ENCODE results near the gene RPL18. TPM values are rescaled to one million over a fixed set of nuclear protein-coding genes. Genes with fewer than 3 reads are reported as not detected.
"Not testable (repeated sequence)": the region's sequence is repeated elsewhere in the genome, so short reads cannot be mapped to it uniquely, and the experiment has no call there.

RPL18 gene
- total RNA-seq, 4 donors from 2014 or later: 1,223 to 1,420 (median 1,299) TPM

GRCh38 chr19:48659768-48660167 lies 40.8 kb upstream of the RPL18 start:
- intact Hi-C loops (cut with DNase I; ENCODE audit: low total_unique reads) (no loop called here), in situ Hi-C loops (cut with MboI; ENCODE audit: low sequenced_read_pairs in 4 of 4) (loop anchor here in 1 of 4 donors (10.0 kb wide), 1 partner anchor 55 kb away; the partner anchor contains the start of gene MAMSTR)
- DNase-seq (no peak), ATAC-seq (no peak)
- no peak overlapping the region for H3K27ac ChIP-seq
- no peaks in the 10 kb centered on the region for H3K9me3 ChIP-seq
- no peaks in the 10 kb centered on the region for H3K27me3 ChIP-seq
- no peaks in the 10 kb centered on the region for H3K4me1 ChIP-seq
- TF ChIP-seq CTCF (IDR thresholded peaks at IDR 0.05 in 4 of 5, conservative IDR thresholded peaks at IDR 0.05 in 1 of 5) (no peak), POLR2A (IDR thresholded peaks at IDR 0.05) (no peak)
- no peaks in the 10 kb centered on the region for H3K36me3 ChIP-seq
- no peak overlapping the region for H3K4me3 ChIP-seq

DNA sequence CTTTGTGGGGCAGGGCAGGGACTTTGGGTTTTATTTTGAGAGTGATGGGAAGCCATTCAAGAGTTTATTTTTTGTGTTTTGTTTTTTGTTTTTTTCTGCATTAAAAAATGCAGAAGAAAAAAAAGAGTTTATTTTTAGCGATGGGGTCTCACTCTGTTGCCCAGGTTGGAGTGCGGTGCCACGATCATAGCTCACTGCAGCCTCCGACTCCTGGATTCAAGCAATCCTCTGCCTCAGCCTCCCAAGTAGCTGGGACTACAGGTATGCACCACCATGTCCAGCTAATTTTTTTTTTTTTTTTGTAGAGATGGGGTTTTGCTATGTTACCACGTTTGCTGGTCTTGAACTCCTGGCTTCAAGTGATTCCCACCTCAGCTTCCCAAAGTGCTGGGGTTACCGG lies 39.5 kb upstream of the RPL18 start:
- TF ChIP-seq CTCF (IDR thresholded peaks at IDR 0.05 in 4 of 5, conservative IDR thresholded peaks at IDR 0.05 in 1 of 5) (no peak), POLR2A (IDR thresholded peaks at IDR 0.05) (no peak)
- Histone ChIP-seq H3K9me3 (no peaks in the 10 kb centered on the region), H3K27me3 (no peaks in the 10 kb centered on the region), H3K4me1 (no peaks in the 10 kb centered on the region), H3K27ac (no peak overlapping the region), H3K36me3 (no peaks in the 10 kb centered on the region), H3K4me3 (no peak overlapping the region)
- ATAC-seq: no peak
- DNase-seq: no peak
- intact Hi-C loops (cut with DNase I; ENCODE audit: low total_unique reads): no loop called here
- in situ Hi-C loops (cut with MboI; ENCODE audit: low sequenced_read_pairs in 4 of 4): loop anchor here in 1 of 4 donors (10.0 kb wide), 1 partner anchor 56 kb away; the partner anchor contains the start of gene MAMSTR

DNA sequence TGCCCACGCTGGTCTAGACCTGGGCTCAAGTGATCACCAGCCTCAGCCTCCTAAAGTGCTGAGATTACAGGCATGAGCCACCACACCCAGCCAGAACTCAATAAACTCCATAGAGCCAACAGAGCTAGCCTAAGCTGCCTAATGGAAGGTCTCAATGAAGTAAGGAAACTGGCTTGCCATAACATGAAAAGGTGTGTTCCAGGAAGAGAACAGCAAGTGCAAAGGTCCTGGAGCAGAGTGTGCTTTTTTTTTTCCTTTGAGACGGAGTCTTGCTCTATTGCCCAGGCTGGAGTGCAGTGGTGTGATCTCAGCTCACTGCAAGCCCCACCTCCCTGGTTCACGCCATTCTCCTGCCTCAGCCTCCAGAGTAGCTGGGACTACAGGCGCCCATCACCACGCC lies 38.9 kb upstream of the RPL18 start:
- in situ Hi-C loops (cut with MboI; ENCODE audit: low sequenced_read_pairs in 4 of 4): loop anchor here in 1 of 4 donors (10.0 kb wide), 1 partner anchor 57 kb away; the partner anchor contains the start of gene MAMSTR
- H3K4me1 ChIP-seq; H3K36me3 ChIP-seq; H3K9me3 ChIP-seq; H3K4me3 ChIP-seq; H3K27ac ChIP-seq; DNase-seq; ATAC-seq; intact Hi-C loops (cut with DNase I; ENCODE audit: low total_unique reads); H3K27me3 ChIP-seq: not testable (repeated sequence)

GRCh38 chr19:48656840-48657474 lies 38.0 kb upstream of the RPL18 start:
- no peak for TF ChIP-seq CTCF (IDR thresholded peaks at IDR 0.05 in 4 of 5, conservative IDR thresholded peaks at IDR 0.05 in 1 of 5)
- TF ChIP-seq POLR2A (IDR thresholded peaks at IDR 0.05): no peak
- ATAC-seq: no peak
- no peak overlapping the region for H3K4me3 ChIP-seq
- in situ Hi-C loops (cut with MboI; ENCODE audit: low sequenced_read_pairs in 4 of 4) (loop anchor here in 1 of 4 donors (10.0 kb wide), 1 partner anchor 58 kb away; the partner anchor contains the start of gene MAMSTR), intact Hi-C loops (cut with DNase I; ENCODE audit: low total_unique reads) (no loop called here)
- no peaks in the 10 kb centered on the region for H3K27me3 ChIP-seq
- DNase-seq: no peak
- H3K27ac ChIP-seq: no peak overlapping the region
- H3K4me1 ChIP-seq: no peaks in the 10 kb centered on the region
- no peaks in the 10 kb centered on the region for H3K36me3 ChIP-seq
- no peaks in the 10 kb centered on the region for H3K9me3 ChIP-seq

GRCh38 chr19:48654299-48655059 lies 35.5 kb upstream of the RPL18 start:
- DNase-seq: no peak
- H3K36me3 ChIP-seq: no peaks in the 10 kb centered on the region
- in situ Hi-C loops (cut with MboI; ENCODE audit: low sequenced_read_pairs in 4 of 4) (loop anchor here in 1 of 4 donors (10.0 kb wide), 1 partner anchor 60 kb away; the partner anchor contains the start of gene MAMSTR), intact Hi-C loops (cut with DNase I; ENCODE audit: low total_unique reads) (no loop called here)
- no peak overlapping the region for H3K4me3 ChIP-seq
- H3K27ac ChIP-seq: no peak overlapping the region
- no peak for ATAC-seq
- H3K27me3 ChIP-seq: no peaks in the 10 kb centered on the region
- TF ChIP-seq POLR2A (IDR thresholded peaks at IDR 0.05): no peak
- no peak for TF ChIP-seq CTCF (IDR thresholded peaks at IDR 0.05 in 4 of 5, conservative IDR thresholded peaks at IDR 0.05 in 1 of 5)
- no peaks in the 10 kb centered on the region for H3K9me3 ChIP-seq
- H3K4me1 ChIP-seq: no peaks in the 10 kb centered on the region

Data from gastrocnemius medialis (tissue), 4 donors.